Suprapubic skin (tissue), 3 donors: ENCODE data around the gene CEP112.

Experiments used
- CTCF ChIP-seq, 2 donors: fragments of 200-600 bp in 1 of 2; fragments of 450-650 bp in 1 of 2; sonication (generic) in 1 of 2; IDR thresholded peaks; one replicate each; pipeline ENCODE4 v1.5.1; 2016 to 2019; ENCODE audit warnings: antibody characterized with exemption in 2 of 2, mild to moderate bottlenecking in 1 of 2, moderate library complexity in 1 of 2
- POLR2A ChIP-seq, 2 donors: fragments of 450-650 bp; IDR thresholded peaks; one replicate each; pipeline ENCODE4 v1.6.1; 2017; ENCODE audit warnings: antibody characterized with exemption in 2 of 2, mild to moderate bottlenecking in 2 of 2, moderate library complexity in 2 of 2

GRCh38 chr17:66043419-66043818 is 148.5 kb downstream of the CEP112 start:
- TF ChIP-seq CTCF (IDR thresholded peaks at IDR 0.05) (no peak), POLR2A (IDR thresholded peaks at IDR 0.05) (no peak)
